GM12801 (cell line): ENCODE results near the gene TMCC1.

Experiments
- CTCF ChIP-seq: IDR thresholded peaks from one replicate; pipeline ENCODE4 v1.5.1; 2011; ENCODE audit warnings: control low read depth; ENCODE audit not compliant: insufficient read length; ENCODE audit errors: extremely low read depth

The TMCC1 gene

GRCh38 chr3:129673897-129674797 is 219.4 kb downstream of the TMCC1 start:
- TF ChIP-seq CTCF, result no peak

- no peak for TF ChIP-seq CTCF
These were observed 220.5 kb downstream of the TMCC1 start for GRCh38 chr3:129673012-129673411.

DNA sequence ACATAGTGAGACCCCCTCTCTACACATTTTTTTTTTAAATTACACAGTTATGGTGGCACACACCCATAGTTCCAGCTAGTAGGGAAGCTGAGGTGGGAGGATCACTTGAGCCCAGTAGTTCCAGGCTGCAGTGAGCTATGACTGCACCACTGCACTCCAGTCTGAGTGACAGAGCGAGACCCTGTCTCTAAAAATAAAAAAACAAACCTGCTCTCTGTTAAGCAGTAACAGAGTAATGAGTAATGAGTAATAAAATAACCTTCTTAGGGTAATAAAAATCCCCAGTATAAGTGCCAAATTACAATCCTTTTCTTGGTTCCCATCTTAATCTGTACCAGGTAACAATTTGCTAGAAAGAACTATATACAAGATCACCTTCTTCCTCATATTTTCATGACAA is 221.1 kb downstream of the TMCC1 start:
- no peak for TF ChIP-seq CTCF

DNA sequence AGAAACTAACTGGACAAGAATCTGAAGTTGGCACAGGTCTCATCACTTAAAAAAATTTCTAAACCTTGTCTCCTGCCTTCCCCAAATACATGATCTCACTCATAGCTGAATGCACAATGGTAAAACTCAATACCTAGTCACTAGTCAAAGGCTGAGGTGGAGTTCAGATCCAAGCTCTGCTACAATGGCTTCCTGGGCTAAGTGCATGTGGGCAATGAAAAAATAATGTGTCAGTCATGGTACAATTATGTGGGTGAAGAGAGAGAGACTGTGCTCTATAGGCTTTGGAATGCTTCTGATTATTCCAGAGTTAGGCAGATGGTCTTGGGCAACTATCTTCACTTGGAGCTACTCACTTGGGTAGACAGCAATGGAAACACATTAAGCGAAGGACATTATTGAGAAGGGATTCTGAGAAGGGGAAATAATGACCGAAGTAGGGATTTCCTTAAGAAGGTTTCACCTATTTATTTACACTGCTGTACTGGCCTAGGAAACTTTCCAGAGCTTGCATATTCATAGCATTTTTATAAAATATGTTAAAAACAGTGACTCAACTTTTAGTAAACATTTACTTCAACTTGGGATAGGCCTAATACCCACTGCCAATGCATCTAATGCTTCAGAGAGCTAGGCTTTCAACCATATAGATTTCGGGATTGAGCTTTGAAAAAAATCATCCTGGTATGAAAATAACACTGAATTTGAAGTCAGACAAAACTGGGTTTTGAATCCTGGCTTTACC is 228.3 kb downstream of the TMCC1 start:
- no peak for TF ChIP-seq CTCF

DNA sequence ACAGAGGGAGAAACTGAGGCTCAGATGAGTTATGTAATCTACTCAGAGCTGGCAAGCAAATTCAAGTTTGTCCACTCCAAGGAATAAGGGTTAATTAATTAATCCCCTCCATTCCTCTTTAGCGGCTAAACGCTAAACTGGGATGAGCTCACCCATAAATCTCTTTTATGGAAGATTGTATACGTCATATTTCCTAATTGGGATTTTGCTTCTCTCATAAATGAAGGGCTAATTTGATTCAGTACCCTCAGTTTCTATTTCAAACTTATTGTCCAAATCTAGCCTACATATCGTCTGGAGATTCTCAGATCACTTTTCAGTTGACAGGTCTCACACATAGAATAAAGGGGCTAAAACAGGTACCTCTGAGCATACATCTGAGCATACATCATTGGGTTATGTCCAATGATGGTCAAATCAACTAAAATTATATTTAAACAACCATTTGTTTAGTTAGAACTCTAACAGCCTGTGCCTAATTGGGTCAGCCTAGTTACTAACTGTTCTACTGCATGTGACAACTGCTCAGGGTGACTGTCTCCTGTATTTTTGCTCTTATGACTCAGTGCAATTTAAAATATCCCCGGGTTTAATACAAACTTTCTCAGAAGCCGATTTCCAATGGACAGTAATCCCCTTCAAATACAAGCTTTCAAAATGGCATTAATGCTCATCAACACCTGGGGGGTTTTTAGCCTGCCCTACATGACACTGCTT is 229.4 kb downstream of the TMCC1 start:
- no peak for TF ChIP-seq CTCF

- TF ChIP-seq CTCF, result no peak
These were observed 230.5 kb downstream of the TMCC1 start for GRCh38 chr3:129663045-129663446.

- TF ChIP-seq CTCF, result no peak
These were observed 231.3 kb downstream of the TMCC1 start for GRCh38 chr3:129662191-129662608.
